GM19240 (cell line): ENCODE data around the gene IGSF10.
A peak's percentile ranks its signal among the peaks of the same experiment; 100 is the strongest.
"Not testable (repeated sequence)": the region's sequence is repeated elsewhere in the genome, so short reads cannot be mapped to it uniquely, and the experiment has no call there.

ENCODE experiments used
- DNase-seq: peaks from one replicate; pipeline ENCODE4 v3.0.0; 2011; ENCODE audit warnings: low spot score; ENCODE audit not compliant: insufficient read length

The IGSF10 gene

DNA sequence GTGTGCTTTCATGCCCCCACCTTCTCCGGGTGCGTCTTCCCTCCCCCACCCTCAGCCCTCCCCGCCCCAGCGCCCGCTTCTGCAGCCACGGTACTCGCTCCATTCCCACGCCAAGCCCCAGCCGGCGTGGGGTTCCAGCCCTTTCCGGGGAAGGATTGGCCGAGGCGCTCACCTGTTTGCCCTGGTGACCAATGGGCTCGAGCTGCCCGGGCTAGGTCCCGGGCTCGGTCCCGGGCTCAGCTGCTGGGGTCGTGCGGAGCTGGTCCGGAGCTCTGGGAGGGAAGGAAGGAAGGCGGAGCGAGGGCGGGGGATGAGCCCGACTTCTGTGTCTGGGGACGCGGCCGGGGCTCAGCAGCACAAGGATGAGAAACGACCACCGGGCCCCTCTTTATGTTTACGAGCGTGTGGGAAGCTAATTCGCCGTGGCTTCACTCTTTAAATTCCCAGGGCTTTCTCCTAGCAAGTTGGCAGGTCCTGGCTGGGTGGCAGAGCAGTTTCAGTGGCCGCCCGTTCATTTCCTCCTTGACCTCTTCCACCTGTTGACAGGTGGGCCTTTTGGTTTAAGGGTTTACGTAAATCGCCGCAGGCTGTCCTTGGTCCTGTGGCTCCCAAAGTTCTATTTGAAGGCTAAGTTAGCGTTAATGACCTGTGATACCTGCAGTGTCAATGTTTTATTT lies at the start of gene IGSF10:
Gene IGSF10, minus strand, starts transcription at position 288 of the 677 bp plus-strand sequence. CDS start 2,352 bp downstream, outside the sequence.
- no peak for DNase-seq

DNA sequence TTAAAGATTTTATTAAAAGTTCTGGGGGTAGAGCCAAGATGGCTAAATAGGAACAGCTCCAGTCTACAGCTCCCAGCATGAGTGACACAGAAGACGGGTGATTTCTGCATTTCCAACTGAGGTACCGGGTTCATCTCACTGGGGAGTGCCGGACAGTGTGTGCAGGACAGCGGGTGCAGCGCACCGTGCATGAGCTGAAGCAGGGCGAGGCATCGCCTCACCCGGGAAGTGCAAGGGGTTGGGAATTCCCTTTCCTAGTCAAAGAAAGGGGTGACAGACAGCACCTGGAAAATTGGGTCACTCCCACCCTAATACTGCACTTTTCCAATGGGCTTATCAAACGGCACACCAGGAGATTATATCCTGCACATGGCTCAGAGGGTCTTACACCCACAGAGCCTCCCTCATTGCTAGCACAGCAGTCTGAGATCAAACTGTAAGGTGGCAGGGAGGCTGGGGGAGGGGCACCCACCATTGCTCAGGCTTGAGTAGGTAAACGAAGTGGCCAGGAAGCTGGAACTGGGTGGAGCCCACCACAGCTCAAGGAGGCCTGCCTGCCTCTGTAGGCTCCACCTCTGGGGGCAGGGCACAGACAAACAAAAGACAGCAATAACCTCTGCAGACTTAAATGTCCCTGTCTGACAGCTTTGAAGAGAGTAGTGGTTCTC lies 48.7 kb upstream of the IGSF10 start:
- DNase-seq, result not testable (repeated sequence)

DNA sequence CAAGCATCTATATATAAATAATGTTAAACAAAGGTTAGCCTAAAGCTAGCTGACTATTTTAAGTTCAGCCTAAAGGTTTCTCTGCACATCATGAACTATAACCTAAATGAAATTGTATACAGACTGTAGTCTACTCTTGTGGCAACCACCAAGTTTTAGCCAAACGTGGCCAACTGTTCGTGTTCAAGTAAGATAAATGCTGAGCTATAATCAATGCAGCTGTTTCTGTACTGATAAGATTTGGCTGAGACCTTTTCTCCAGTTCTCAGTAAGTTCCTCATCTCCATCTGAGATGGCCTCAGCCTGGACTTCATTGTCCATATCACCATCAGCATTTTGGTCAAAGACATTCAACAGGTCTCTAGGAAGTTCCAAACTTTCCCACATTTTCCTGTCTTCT lies 43.7 kb upstream of the IGSF10 start:
- DNase-seq, result no peak

DNA sequence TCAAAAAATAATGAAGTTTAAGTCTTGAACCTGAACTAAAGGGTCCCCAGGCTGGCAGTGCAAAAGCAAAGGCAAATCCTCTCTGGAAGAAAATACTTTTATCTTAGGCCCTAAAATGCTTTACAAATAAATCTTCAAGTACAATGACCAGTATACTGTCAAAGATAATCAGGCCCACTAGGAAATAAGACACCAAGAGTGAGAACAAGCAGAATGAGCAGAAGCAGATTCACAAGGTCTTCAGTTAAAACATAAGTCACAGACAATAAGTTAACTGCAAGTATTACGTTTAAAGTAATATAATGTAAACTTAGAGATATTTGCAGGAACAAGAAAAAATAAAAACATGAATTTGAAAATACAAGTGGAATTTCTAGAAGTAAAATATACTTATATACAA lies 42.2 kb upstream of the IGSF10 start:
- DNase-seq, result no peak

DNA sequence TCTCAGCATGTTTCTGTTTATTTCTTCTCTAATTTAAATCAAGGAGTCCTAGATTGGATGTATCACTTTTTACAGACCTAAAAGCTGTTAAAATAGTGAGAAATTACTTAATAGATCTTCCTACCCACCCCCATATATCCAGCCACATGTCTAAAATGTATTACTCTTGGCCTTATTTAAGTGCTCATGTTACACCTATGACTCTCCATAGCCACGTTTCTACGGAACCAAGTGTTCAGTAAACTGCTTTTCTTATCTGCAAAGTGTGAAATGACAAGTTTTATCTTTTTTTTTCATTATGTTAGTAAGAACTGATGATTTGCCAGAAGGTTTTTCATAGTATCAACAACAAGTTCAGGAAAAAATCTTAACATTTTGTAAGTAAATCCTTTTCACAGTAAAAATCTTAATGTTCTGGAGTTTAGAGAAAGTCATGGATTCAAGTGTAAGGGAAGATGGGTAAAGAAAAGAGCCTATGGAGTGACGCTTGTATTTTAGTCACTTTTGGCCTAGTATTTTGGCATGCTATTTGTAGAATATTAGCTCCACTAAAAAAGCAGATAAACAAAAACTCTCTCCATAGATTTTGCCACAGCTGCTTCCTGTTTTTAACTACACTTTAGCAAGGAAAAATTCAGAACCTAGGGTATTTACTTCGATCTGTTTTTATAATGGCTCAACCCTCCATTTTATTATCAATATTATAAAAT lies 41.2 kb upstream of the IGSF10 start:
- DNase-seq, result no peak

GRCh38 chr3:151501171-151501922 lies 40.5 kb upstream of the IGSF10 start:
- DNase-seq, result no peak

DNA sequence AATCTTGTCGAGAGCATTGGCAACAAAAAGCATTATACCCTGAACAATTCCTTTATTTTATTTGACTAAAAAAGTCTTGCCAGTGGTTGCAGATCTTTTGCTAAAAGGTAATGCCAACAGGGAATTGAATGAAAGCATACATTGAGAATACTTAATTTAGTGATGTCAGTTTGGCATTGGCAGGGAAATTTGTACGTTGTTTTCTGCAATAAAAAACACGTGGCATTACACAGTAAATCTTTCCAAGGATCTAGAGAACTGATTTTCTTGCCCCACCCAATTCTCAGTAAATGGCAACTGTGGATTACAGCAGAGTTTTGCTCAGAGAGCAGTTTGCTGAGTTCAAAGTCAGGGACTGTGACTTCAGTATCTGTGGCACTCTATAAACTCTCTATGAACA lies 38.3 kb upstream of the IGSF10 start:
- no peak for DNase-seq

DNA sequence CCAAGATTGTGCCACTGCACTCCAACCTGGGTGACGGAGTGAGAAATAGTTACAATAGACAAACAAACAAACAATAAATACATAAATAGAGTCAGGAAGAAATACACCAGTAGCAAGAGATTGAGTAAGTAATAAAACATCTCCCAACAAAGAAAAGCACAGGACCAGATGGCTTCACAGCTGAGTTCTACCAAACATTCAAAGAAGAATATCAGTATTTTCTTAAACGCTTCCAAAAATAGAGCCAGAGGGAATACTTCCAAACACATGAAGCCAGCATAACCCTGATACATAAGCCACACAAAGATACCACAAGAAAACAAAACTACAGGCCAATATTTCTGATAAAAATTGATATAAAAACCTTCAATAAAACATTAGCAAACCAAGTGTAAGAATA lies 30.7 kb upstream of the IGSF10 start:
- DNase-seq, result no peak

DNA sequence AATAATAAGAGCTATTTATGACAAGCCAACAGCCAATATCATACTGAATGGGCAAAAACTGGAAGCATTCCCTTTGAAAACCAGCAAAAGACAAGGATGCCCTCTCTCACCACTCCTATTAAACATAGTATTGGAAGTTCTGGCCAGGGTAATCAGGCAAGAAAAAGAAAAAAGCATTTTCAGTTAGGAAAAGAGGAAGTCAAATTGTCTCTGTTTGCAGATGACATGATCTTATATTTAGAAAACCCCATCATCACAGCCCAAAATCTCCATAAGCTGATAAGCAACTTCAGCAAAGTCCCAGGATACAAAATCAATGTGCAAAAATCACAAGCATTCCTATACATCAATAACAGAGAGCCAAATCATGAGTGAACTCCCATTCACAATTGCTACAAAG lies 27.0 kb upstream of the IGSF10 start:
- not testable (repeated sequence) for DNase-seq

- DNase-seq, result no peak
These were observed 23.2 kb upstream of the IGSF10 start for GRCh38 chr3:151483961-151484520.

DNA sequence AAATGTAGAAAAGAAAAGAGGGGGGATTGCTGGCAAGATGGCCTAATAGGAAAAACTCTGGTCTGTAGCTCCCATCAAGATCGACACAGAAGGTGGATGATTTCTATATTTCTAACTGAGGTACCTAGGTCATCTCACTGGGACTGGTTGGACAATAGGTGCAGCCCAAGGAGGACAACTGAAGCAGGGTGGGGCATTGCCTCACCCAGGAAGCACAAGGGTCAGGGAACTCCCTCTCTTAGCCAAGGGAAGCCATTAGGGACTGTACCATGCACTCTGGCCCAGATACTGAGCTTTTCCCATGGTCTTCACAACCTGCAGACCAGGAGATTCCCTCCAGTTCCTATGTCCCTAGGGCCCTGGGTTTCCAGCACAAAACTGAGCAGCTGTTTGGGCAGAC lies 22.6 kb upstream of the IGSF10 start:
- DNase-seq, result no peak

- DNase-seq, result no peak
These were observed 19.6 kb upstream of the IGSF10 start for GRCh38 chr3:151480492-151480891.

DNA sequence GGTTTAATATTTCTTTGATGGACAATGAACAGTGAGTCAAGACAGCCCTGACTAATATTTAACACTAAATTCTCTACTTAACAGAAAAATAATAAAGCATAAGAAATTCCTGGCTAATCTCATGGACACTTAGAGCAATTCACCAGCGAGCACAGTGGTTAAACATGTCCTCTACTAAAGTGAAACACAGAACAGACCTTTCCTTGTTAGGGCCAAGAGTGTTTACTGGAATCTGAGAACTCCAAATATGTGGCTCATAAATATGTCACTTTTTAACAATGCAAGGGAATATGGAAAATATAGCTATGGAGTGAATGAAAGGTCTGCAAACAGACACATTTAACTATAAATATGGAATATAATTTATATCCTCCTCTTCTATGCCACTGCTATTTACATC lies 18.6 kb upstream of the IGSF10 start:
- no peak for DNase-seq

DNA sequence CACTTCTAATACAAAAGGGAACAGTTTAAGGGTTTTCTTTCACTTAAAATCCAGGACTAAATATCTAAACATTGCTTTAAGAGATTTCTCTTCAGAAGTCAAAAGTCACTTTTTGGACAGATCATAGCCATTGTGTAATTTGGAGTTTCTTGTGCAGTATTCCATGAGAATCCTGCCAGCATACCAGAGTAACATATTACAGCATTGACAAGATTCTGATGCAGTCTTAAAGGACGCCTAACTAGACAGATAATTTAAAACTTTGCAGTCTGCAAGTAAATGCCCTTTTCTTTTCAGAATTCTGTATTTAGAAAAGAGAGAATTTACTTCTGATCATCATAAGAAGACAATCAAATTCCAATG lies 17.5 kb upstream of the IGSF10 start:
- no peak for DNase-seq

DNA sequence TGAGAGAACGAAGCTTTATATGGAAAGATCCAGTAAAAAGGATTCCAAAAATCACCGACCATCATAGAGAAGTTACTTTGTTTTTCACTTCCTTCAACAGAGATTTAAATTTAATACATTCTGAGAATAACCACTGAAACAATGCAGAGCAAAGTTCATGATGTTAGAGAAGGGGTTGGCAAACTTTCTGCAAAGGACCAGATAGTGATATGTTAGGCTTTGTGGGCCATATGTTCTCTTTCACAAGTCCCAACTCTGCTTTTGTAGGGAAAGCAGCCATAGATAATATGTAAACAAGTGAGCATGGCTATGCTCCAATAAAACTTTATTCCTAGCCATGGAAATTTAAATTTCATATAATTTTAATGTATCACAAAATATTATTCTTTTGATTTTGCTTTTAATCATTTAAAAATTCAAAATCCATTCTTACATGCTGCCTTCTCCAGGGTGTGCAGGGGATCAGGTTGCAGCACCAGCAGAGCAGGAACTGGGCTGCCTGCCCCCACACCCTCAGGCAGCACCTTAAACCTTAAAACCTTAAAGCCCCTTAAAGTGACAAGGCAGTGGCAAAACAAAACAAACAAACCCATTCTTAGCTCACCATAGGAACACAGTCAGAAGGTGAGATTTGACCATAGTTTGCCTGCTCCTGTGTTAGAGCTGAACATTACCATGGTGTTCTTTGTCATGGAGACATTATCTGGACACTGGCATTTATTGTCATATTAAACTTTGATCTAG lies 16.9 kb upstream of the IGSF10 start:
- DNase-seq, result no peak

DNA sequence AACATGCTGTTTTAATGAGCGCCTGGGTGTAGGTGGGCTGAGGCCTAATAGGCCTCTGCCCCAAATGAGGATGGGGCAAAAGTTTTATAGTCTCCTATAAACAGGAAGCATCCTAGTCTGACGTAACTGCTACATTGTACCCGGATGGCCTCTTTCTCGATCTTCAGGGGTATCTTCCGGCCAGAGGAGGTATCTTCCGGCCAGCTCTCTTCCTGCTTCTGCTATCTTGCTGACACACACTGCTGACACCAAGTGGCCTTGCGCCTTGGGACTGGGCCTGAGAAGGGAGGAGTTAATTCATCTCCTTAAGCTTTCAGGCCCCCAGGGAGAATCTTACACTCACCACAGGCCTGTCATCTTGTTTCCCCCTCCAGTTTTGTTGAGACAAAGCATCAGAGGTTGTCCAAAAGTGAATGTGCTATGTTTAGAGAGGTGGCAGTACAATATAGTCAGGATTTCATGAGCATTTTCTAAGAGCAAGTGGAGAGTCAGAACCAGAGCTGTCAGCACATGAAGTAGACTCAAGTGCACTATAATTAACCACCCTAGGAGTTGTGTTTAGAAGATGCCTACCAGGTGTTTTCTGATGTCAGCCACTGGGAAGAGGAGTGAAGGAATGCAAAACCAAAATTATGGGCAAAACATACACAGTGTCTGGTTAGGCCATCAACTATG lies 15.6 kb upstream of the IGSF10 start:
- DNase-seq, result no peak

GRCh38 chr3:151468284-151468917 lies 7.5 kb upstream of the IGSF10 start:
- DNase-seq, result peak; percentile 6

- DNase-seq, result no peak
These were observed 6.2 kb upstream of the IGSF10 start for GRCh38 chr3:151467069-151467468.

- no peak for DNase-seq
These were observed 2.1 kb upstream of the IGSF10 start for GRCh38 chr3:151462991-151463390.

DNA sequence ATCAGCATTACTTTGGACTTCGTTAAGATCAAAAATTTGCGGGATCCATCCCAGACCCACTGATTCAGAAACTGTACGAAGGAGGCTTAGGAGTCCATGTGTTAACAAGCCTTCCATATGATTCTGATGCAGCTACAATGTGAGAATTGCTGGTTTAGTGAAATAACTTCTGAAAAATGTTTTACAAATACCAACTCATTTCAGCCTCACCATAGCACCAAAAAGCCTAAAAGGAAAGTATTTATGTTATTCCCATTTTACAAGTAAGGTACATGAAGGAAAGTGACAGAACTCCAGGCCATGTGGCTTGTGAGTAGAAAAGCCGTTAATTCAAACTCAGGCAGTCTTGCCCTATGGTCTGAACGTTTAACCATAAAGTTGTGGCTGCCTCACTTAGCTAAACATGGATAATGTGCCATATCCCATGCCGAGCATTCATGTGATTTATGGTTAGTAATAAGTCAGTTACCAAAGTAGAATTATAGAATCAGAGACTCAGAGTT lies 1.5 kb upstream of the IGSF10 start:
- no peak for DNase-seq
